ENCODE measurements around the gene ALK.
"Not testable (repeated sequence)": the region's sequence is repeated elsewhere in the genome, so short reads cannot be mapped to it uniquely, and the experiment has no call there.

Gene ALK

DNA sequence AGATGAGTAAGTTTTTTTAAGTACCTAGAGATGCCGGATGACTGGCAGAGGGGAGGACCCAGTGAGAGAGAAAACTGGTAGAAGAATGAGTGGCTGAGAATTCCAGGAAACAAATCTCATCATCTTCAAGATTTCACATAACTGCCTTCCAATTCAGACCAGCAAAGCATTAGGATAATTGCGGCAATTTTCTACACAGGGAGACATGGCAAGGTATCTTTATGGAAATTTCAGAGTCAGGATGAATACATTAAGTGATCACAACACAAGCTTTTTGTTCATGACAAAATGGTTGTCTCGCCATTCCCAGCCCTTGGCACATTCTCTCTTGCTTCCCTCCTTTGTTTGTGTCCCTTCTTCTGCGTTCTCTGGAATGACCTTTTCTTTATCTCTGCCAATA is 82.1 kb downstream of the ALK start:
- DNase-seq (ENCODE audit: low read depth) = no peak

- DNase-seq (ENCODE audit: low read depth) = no peak
Measured at GRCh38 chr2:29837925-29838324, 83.5 kb downstream of the ALK start.

DNA sequence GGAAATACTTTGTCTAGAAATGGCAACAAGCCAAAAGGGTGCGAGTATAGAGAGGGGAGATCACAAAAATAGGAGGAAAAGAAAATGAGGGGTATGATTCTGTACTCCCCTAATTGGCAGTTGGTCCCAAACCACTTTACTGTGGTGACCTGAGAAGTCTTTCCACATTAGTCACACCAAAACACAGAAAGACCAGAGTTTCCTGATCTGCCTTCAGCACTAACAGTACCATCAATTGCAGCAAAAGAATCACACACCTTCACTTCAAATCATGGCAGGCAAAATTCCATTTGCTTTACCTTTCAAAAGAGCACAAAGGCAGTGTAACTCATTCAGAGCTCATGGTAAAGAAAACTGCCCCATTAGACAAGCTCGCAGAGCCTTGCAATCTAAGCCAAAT is 86.8 kb downstream of the ALK start:
- DNase-seq (ENCODE audit: low read depth) = no peak

GRCh38 chr2:29834036-29834540 is 87.3 kb downstream of the ALK start:
- no peak for DNase-seq (ENCODE audit: low read depth)

- DNase-seq (ENCODE audit: low read depth) = no peak
Measured at GRCh38 chr2:29831560-29831959, 89.8 kb downstream of the ALK start.

- DNase-seq (ENCODE audit: low read depth) = no peak
Measured at GRCh38 chr2:29829841-29830240, 91.5 kb downstream of the ALK start.

DNA sequence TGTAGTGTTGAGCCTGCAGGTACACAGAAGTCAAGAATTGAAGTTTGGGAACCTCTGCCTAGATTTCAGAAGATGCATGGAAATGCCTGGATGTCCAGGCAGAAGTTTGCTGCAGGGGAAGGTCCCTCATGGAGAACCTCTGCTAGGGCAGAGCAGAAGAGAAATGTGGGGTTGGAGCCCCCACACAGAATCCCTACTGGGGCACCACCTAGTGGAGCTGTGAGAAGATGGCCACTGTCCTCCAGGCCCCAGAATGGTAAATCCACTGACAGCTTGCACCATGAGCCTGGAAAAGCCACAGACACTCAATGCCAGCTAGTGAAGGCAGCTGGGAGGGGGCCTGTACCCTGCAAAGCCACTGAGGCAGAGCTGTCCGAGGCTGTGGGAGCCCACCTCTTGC is 97.2 kb downstream of the ALK start:
- not testable (repeated sequence) for DNase-seq (ENCODE audit: low read depth)

GRCh38 chr2:29821591-29821990 is 99.8 kb downstream of the ALK start:
- DNase-seq (ENCODE audit: low read depth) = no peak

GRCh38 chr2:29819570-29819969 is 101.8 kb downstream of the ALK start:
- no peak for DNase-seq (ENCODE audit: low read depth)

DNA sequence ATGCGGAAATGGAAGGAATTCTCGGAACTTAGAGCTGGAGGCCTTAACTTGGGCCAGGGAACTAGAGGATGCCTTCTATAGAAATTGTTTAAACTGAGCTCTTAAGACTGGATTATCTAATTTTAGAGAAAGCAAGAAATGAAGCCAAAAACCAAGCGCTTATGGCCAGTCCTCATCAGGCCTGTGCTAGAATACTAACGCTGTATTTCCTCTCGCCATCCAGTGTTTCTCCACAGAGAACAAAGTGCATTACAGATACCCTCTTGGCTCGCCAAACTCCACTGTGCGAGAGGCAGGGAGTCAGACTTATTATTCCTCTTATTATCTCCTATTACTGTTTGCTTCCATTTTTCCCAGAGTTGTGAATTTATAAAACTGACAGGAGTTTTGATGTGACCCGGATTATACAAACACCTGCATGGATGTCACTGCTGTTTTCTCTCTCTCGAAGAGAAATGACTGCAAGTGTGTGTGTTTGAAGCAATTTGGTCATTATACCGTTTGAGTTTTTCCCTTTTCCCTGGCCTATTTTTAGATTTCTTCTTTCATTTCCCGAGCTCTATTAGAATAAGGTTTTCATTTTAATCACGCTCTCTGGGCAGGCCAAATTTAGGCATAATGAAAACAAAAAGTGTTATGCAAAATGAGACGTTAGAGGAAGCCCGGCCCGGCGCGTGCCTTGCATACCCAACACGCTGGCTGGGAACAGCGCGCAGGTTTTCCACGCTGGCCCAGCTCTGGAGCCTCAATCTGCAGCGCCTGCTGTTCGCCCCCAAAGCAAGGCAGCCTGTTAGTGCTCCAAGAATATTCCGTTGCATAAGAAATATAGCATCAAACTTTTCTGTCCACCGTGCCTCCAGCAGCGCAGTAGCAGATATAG is 103.3 kb downstream of the ALK start:
- DNase-seq (ENCODE audit: low read depth) = no peak

DNA sequence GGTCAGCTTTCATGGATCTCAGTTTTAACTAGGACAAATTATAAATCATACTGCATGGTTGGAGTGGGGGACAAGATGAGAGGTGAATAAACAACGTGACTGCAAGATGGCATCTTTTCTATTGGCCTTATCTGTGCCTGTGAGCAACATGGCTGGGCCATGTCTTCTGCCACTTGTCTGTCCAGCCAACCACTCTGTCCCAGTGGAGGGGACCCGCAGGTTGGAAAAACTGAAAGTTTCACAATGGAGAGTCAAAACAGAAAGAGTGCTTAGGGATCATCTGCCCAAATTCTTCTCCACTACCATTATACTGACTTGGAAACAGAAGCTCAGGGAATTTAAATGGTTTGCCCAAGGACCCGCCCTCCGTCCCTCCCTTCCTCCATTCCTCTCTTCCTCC is 104.1 kb downstream of the ALK start:
- DNase-seq (ENCODE audit: low read depth) = no peak

GRCh38 chr2:29816651-29817050 is 104.7 kb downstream of the ALK start:
- DNase-seq (ENCODE audit: low read depth) = no peak

DNA sequence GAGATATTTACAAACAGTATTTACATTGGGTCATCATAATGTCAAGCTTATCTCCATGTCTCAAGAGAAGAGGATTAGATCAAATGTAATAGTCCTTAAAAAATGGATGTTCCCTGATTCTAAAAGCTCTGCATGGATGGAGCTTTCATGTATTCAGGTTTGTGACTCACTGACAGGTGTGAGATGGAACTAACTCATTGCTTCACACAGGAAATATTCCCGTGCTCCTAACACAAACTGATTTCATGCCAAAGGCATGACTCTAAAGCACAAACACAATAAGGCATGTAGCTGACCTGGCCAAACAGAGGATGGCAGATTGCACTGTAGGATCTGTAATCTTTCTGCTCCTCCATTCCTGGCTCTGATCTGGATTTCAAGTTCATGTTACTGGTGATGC is 110.0 kb downstream of the ALK start:
- DNase-seq (ENCODE audit: low read depth) = no peak

- no peak for DNase-seq (ENCODE audit: low read depth)
Measured at GRCh38 chr2:29810956-29811355, 110.4 kb downstream of the ALK start.

DNA sequence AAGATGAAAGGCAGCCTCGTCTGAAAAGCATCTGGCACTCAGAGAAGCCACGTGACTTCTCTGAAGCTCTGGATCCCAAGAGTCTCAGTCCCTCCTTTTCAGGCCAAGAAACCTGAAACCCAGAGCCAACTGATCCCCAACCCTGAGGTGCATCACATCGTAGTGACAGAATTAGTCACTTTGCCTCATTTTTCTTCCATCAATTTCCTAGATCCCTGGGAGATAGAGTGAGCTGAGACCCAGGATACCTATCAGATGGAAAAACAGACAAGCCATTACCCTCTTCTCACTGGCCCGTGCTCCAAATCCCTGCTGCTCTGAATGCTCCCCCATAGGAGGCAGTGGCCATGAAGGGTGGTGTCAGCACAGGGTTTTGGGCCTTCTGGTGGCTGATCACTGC is 113.1 kb downstream of the ALK start:
- DNase-seq (ENCODE audit: low read depth) = no peak

DNA sequence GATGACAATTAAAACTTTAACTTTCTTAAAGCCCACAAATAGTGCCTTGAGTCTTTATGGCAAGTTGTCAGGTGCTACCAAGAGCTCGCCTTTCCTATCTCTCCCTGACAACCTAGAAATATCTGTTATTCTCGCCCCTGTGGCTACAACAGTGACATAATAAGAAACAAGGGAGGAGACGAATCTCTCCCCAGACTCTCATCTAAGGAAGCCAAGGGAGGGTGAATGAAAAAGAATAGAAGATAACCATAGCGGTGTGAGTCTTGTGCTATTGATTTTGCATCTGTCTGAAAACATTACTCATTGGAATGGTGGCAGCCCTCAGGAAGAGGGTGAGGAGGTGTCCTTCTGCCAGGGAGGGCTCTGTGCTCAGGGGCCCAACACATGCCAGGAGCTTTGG is 114.3 kb downstream of the ALK start:
- DNase-seq (ENCODE audit: low read depth) = no peak

- no peak for DNase-seq (ENCODE audit: low read depth)
Measured at GRCh38 chr2:29806461-29806860, 114.9 kb downstream of the ALK start.

DNA sequence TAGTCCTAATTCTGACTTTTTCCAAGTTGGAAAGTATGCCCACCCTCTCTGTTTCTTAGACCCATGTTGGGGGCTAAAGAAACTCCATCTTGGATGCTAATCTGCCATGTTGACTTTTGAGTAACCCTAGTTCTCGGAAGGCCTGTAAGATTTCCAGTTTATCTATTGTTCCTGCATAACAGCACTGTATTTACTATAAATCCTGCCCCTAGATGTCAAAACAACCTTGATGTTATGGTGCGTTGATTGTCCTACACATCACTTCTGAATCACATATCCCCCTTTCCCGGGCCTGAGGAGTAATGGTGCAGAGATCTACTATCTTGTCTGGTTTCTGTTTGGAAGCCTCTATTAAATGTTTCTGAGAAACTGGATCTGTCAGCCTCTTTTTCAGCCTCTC is 116.7 kb downstream of the ALK start:
- no peak for DNase-seq (ENCODE audit: low read depth)

GRCh38 chr2:29803537-29803936 is 117.8 kb downstream of the ALK start:
- DNase-seq (ENCODE audit: low read depth) = no peak

- DNase-seq (ENCODE audit: low read depth) = no peak
Measured at GRCh38 chr2:29802986-29803385, 118.4 kb downstream of the ALK start.

- no peak for DNase-seq (ENCODE audit: low read depth)
Measured at GRCh38 chr2:29799628-29800027, 121.8 kb downstream of the ALK start.

DNA sequence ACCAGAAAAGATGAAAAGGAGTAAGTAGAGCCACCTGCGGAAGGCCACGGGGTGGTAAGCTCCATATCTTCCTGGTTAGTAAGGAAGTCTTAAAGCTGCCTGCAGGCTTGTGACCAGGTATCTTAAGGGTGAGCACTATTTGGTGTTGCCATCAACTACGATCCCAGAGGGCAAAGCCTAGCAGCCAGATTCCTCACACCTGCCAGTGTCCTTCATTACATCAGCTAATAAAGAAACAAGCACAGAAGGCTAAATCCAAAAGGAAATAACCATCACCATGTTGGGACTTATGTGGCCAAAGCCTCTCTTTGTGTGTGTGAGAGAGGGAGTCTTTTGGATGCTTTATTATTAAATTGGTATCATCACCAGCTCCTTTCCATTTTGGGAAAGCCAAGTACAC is 123.5 kb downstream of the ALK start:
- DNase-seq (ENCODE audit: low read depth) = no peak

DNA sequence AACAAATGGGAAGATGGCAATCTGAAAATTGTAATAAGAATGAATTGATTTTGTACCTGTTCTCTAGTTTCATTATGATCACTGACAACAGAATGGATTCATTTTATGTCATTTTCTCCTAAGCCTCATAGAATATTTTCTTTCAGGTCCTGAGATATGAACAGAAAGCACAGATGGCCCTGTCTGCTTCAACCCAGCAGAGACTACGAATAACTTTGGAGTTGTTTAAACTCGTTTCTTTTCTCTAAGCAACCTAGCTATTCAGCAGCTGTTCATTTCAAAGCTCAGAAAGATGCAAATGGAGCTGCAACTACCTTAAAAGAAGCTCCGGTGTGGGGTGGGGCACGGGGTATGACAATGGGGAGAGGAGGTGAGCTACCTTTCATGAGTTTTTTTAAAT is 124.9 kb downstream of the ALK start:
- DNase-seq (ENCODE audit: low read depth) = no peak

- no peak for DNase-seq (ENCODE audit: low read depth)
Measured at GRCh38 chr2:29789911-29790485, 131.4 kb downstream of the ALK start.
